Suppressor macrophage treated with lipopolysaccharide for 4 hours (primary cell): ENCODE measurements around the gene EXOC6B.

Experiments used
- DNase-seq: peaks from one replicate; pipeline ENCODE4 v3.0.0-alpha.2; 2020

The EXOC6B gene

GRCh38 chr2:72825257-72826155, at the start of gene EXOC6B:
Gene EXOC6B, minus strand, starts transcription at chr2:72826033.
- DNase-seq, result peak; percentile 88

DNA sequence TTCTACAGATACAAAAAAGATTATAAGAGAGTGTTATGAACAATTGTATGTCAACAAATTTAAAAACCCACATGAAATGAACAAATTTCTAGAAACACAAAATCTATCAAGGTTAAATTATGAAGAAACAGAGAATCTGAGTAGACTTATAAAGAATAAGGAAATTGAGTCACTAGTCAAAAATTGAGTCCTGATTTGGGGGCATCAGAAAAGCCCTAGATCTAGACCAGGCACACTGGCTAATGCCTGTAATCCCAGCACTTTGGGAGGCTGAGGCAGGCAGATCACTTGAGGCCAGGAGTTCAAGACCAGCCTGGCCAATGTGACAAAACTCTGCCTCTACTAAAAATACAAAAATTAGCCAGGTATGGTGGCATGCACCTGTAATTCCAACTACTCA, 46.0 kb upstream of the EXOC6B start:
- DNase-seq, result no peak

DNA sequence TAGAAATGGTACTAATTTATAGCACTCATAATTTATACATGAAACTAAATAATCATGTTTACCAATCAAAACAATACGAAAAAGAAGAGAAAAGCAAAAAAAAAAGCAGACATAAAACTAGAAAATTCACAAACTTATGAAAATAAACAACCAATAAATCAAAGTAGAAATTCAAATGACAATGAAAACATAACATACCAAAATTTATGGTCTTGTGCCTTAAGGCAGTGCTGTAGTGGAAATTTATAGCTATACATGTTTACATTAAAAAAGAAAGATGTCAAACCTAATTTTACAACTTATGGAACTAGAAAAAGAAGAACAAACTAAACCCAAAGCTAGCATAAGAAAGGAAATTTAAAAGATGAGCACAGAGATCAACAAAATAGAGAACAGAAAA, 45.2 kb upstream of the EXOC6B start:
- DNase-seq, result no peak

- DNase-seq, result no peak
Observed at GRCh38 chr2:72864500-72864899, 38.7 kb upstream of the EXOC6B start.

DNA sequence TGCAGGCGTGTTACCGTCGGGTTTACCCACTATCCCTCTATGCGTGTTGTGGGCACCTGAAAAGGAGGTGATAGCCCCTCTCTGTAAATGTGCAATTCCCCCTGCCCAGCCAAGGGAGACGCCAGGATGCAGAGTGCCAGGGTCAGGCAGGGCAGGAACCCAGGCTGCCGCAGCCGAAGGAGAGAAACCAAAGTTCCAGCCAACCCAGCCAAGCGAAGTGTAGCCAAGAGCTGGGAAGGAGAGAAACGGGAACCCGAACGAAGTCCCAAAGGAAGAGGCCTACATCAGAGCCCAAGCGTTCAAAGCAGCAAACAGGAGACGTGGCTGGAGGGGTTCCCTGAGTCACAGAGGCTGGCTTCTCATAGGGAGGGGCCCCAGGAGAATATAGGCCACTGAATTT, 37.2 kb upstream of the EXOC6B start:
- no peak for DNase-seq

DNA sequence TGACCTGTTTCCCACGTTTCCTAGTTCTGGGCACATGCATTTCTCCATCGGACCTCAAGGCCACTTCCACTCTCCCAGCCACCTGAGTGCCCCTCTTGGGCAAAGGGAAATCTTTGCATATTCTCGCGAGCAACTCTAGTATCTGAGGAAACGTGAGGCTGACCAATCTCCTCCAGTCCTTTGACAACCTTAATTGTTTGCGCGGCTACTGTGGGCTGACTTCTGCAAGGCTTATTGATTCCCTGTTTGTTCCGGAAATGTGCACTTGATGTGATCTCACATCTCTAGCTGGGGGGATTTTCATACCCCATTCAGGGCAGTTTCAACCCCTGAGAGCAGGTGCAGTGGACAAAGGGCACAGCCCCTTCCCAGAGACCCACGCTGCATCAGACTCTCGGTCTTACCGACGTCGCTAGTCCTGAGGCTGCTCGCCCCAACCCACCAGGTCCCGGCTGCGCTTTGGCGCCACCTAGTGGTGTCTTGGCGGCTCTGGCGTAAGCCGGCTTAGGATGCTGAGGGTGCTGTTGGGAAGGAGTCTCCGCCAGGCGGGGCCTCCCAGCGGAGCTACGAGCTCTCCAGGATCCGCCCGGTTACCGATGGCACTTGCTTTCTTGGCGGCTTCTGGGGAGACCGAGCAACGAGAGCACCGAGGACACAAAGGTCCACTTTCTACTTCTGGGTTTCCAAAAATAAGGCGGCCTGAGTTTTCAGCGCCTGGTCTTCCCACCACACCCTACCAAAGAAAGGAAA, 36.6 kb upstream of the EXOC6B start:
- DNase-seq, result peak; percentile 90

GRCh38 chr2:72859831-72860262, 34.0 kb upstream of the EXOC6B start:
- peak; percentile 53 for DNase-seq

DNA sequence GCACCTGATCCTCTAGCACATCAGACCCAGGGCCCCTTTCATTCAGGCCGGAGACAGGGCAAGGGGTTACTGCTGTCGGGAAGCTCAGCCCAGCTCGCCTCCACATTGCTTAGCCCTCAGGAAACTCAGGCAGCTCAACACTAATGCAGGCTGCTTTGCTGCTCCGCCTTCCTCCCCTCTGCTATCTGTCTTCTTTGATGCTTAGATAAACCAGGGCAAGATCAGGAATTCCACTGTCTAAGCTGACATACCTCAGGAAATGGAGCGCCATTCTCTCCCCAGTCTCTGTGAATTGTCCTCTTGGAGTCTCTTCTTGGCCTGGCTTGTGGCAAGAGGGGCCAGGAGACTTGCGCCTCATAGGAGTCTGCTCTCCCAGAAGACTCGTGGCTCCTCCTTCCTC, 25.5 kb upstream of the EXOC6B start:
- DNase-seq, result no peak

GRCh38 chr2:72849138-72849462, 23.3 kb upstream of the EXOC6B start:
- no peak for DNase-seq

DNA sequence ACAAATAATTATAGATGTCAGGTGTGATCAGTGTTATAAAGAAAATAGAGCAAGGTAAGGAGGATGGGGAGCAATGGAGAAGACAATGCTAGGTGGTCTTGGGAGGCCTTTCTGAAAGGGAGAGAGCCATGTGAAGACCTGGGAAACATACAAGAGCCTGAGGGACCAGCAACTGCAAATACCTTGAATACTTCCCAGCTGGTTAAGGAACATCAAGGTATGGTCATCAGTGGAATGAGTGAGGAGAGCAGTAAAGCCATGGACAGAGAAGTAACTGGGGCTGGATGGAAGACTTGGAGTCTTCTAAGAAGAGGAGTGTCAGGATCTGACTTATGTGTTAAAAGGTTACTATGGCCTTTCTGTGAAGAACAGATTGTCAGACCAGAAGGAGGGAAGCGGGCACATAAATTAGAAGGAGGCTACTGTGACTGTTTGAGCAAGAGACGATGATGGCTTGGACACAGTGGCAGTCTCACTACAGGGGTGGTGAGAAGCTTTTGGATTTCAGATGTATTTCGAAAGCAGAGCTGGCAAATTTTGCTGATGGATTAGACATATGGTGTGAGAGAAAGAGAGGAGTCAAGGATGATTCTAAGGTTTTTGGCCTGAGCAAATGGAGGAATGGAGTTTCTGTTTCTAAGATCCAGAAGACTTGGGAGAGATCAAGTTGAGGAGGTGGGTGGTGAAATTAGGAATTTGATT, 22.8 kb upstream of the EXOC6B start:
- DNase-seq, result no peak

DNA sequence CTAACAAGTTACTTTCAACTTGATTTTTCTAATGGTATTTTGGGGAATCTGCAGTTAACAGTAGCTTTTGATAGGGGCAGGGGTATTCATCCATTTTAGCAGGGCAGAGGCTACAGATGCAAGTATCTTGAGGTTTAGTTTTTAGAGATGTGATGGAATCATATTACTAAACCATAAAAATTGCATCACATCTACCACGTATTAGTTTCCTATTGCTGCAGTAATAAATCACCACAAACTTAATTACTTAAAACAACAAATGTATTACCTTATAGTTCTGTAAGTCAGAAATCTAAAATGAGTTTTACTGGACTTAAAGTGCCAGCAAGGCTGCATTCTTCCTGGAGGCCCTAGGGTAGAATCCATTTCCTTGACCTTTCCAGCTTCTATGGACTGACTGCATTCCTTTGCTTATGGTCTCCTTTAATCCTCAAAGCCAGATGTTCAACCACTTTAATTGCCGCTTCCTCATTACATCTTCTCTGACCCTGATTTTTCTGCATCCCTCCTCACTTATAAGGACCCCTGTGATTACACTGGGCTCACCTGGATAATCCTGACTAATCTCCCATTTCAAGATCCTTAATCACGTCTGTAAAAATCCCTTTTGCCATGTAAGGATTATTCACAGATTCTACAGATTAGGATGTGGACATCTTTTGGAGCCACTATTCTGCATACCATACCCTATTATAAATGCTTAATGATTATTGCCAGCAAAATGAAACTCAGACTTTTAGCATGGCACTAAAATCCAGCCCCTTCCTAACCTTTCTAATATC, 21.9 kb upstream of the EXOC6B start:
- DNase-seq, result no peak

GRCh38 chr2:72846171-72847095, 20.6 kb upstream of the EXOC6B start:
- DNase-seq, result no peak

- no peak for DNase-seq
Observed at GRCh38 chr2:72843301-72843700, 17.5 kb upstream of the EXOC6B start.

GRCh38 chr2:72841462-72842125, 15.8 kb upstream of the EXOC6B start:
- peak; percentile 5 for DNase-seq

GRCh38 chr2:72840066-72840465, 14.2 kb upstream of the EXOC6B start:
- no peak for DNase-seq

DNA sequence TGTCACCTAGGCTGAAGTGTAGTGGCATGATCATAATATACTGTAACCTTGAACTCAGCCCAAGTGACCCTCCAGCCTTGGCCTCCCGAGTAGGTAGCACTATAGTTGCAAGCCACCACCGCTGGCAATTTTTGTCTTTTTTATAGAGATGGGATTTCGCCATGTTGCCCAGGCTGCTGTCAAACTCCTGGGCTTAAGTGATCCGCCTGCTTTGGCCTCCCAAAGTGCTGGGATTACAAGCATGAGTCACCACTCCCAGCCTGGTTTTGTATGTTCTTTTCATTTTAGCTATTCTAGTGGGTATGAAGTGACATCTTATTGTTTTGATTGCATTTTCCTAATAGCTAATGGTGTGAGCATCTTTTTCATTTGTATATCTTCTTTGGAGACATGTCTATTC, 11.3 kb upstream of the EXOC6B start:
- no peak for DNase-seq

DNA sequence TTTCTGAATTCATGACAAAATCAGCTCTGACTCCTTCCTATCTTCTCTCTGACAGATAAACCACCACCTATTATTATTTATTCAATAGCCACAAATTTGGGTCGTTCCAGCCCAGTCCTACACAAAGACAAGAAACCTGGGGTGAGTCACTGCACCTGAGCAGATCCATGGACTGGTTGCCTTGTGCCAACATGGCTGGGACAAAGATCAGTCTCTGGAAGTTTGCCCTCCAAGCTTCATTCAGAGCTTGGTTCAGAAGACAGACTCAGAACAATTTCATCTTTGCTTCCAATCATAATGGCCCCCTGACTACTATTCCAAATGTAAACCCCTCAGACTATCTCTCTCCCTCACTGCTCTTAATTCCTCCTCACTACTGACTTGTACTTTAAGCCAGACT, 9.6 kb upstream of the EXOC6B start:
- no peak for DNase-seq

DNA sequence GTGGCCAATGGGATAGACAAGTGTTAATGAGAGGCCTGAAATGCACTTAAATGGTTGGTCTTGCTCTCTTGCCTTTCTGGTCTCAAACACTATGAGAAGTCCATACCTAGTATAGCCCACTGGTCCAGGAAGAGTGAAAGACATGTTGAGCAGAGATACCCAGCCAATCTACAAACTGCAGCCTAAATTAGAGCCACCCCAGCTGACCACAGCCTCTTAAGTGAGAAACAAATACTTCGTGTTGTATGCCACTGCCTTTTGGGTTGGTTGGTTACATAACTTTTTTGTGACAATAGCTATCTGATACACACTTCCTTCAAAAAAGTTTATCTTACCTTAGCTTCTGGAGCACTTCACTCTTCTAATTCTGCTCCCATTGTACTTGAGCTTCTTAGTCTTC, 8.8 kb upstream of the EXOC6B start:
- DNase-seq, result no peak

DNA sequence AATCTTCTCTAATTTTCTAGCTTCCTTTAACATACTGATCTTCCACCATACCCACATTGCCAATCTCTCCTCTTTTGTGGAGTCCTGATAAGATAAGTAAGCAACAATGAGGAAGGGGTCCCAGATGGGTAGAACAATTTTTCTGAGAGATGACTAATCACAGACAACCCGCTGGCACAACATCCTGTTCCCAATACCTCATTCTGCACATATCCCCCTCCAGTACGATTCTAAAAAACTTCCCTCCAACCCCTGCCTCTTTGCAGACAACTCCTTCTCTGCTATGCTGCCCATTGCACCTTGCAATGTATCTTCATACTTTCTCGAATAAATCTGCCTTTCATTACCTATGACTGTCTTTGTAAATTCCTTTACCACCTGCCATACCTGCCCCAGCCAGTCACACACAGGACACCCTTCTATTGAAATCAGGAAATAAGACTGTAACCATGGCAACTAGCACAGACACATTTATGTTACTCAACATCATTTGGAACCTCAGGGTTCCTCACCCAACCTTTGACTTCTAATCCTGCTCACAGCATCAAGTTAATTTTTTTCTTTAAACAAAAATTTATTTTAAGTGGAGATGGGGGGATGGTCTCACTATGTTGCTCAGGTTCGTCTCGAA, 7.4 kb upstream of the EXOC6B start:
- no peak for DNase-seq

- no peak for DNase-seq
Observed at GRCh38 chr2:72830273-72830672, 4.4 kb upstream of the EXOC6B start.
